HG03521 (cell line): ENCODE results near the gene ZNF285.
A peak's percentile ranks its signal among the peaks of the same experiment; 100 is the strongest.
"Not testable (repeated sequence)": the region's sequence is repeated elsewhere in the genome, so short reads cannot be mapped to it uniquely, and the experiment has no call there.

Experiments
- ATAC-seq: cut with Tn5 transposase; IDR thresholded peaks from one replicate; pipeline ENCODE4 v1.9.1; 2021; ENCODE audit warnings: mild to moderate bottlenecking, moderate library complexity; ENCODE audit not compliant: unreplicated experiment

ZNF285 gene

GRCh38 chr19:44401139-44402115, at the start of gene ZNF285:
ZNF285 (minus strand) TSS chr19:44401608; CDS start chr19:44397213, 4,395 bp downstream.
- ATAC-seq: peak; percentile 61

GRCh38 chr19:44447916-44448674, 46.7 kb upstream of the ZNF285 start, which contains the start of gene ZNF229:
ZNF229 (minus strand) TSS chr19:44448472; CDS start chr19:44442847, 5,625 bp downstream.
- ATAC-seq: no peak

- ATAC-seq: no peak
These were observed 37.0 kb upstream of the ZNF285 start for GRCh38 chr19:44438441-44438840.

- no peak for ATAC-seq
These were observed 34.0 kb upstream of the ZNF285 start for GRCh38 chr19:44435441-44435840.

GRCh38 chr19:44430956-44431355, 29.5 kb upstream of the ZNF285 start:
- no peak for ATAC-seq

- ATAC-seq: not testable (repeated sequence)
These were observed 14.1 kb upstream of the ZNF285 start for GRCh38 chr19:44415553-44415952.

- ATAC-seq: not testable (repeated sequence)
These were observed 12.1 kb downstream of the ZNF285 start for GRCh38 chr19:44389268-44389667.

- ATAC-seq: no peak
These were observed 26.6 kb downstream of the ZNF285 start for GRCh38 chr19:44374789-44375188.

GRCh38 chr19:44371815-44372480, 29.5 kb downstream of the ZNF285 start:
- ATAC-seq: no peak

GRCh38 chr19:44367024-44367423, 34.4 kb downstream of the ZNF285 start:
- ATAC-seq: no peak

- no peak for ATAC-seq
These were observed 44.9 kb downstream of the ZNF285 start, which contains the start of gene ZNF112 for GRCh38 chr19:44356383-44357111. ZNF112 (minus strand) TSS chr19:44356680; CDS start chr19:44340539, 16,141 bp downstream.

GRCh38 chr19:44346556-44346955, 54.9 kb downstream of the ZNF285 start:
- ATAC-seq: no peak

- no peak for ATAC-seq
These were observed 55.4 kb downstream of the ZNF285 start for GRCh38 chr19:44345959-44346358.

GRCh38 chr19:44344255-44344654, 57.2 kb downstream of the ZNF285 start:
- no peak for ATAC-seq

- ATAC-seq: no peak
These were observed 59.6 kb downstream of the ZNF285 start for GRCh38 chr19:44341794-44342193.

- ATAC-seq: not testable (repeated sequence)
These were observed 66.8 kb downstream of the ZNF285 start for GRCh38 chr19:44334639-44335038.
